HG03558 (cell line): ENCODE data around the gene HOXD11.

ENCODE experiments used
- ATAC-seq: cut with Tn5 transposase; IDR thresholded peaks from one replicate; pipeline ENCODE4 v1.9.1; 2021; ENCODE audit warnings: moderate number of reproducible peaks; ENCODE audit not compliant: unreplicated experiment; ENCODE audit errors: extremely low read depth

The HOXD11 gene

GRCh38 chr2:176146101-176146500 lies 39.0 kb downstream of the HOXD11 start:
- no peak for ATAC-seq

- no peak for ATAC-seq
These were observed 39.6 kb downstream of the HOXD11 start for GRCh38 chr2:176146645-176147044.

- ATAC-seq: no peak
These were observed 40.2 kb downstream of the HOXD11 start for GRCh38 chr2:176147210-176147799.

- no peak for ATAC-seq
These were observed 40.9 kb downstream of the HOXD11 start for GRCh38 chr2:176147800-176148496.

- no peak for ATAC-seq
These were observed 41.8 kb downstream of the HOXD11 start for GRCh38 chr2:176148751-176149421.

- no peak for ATAC-seq
These were observed 42.4 kb downstream of the HOXD11 start for GRCh38 chr2:176149481-176149938.

- no peak for ATAC-seq
These were observed 43.0 kb downstream of the HOXD11 start for GRCh38 chr2:176149939-176150583.

- ATAC-seq: no peak
These were observed 43.7 kb downstream of the HOXD11 start for GRCh38 chr2:176150584-176151441.

GRCh38 chr2:176151442-176152287 lies 44.6 kb downstream of the HOXD11 start, which contains the start of gene HOXD4:
Gene HOXD4, plus strand, starts transcription at chr2:176151550. Its CDS starts 84 bp downstream, at chr2:176151634.
- ATAC-seq: no peak

- no peak for ATAC-seq
These were observed 45.5 kb downstream of the HOXD11 start for GRCh38 chr2:176152350-176153181.

- ATAC-seq: no peak
These were observed 47.6 kb downstream of the HOXD11 start for GRCh38 chr2:176154576-176155252.

- ATAC-seq: no peak
These were observed 48.4 kb downstream of the HOXD11 start for GRCh38 chr2:176155356-176156044.

GRCh38 chr2:176156301-176156806 lies 49.3 kb downstream of the HOXD11 start:
- ATAC-seq: no peak

GRCh38 chr2:176156807-176157498 lies 49.9 kb downstream of the HOXD11 start, which contains the start of gene HOXD3:
Gene HOXD3, plus strand, starts transcription at chr2:176157307. Its CDS starts 11,808 bp downstream, at chr2:176169115.
- no peak for ATAC-seq

- ATAC-seq: no peak
These were observed 50.6 kb downstream of the HOXD11 start for GRCh38 chr2:176157499-176158185.

GRCh38 chr2:176158186-176158591 lies 51.1 kb downstream of the HOXD11 start:
- ATAC-seq: no peak
